GM12878 (cell line): ENCODE results near the gene NKRF. TPM values are rescaled to one million over a fixed set of nuclear protein-coding genes. Genes with fewer than 3 reads are reported as not detected.

Experiments
- CEBPB ChIP-seq, 2 experiments: fragments of 150-350 bp in 1 of 2; IDR thresholded peaks; 2 replicates each; pipeline ENCODE4 v1.6.1; 2012 to 2014; ENCODE audit warnings: low read depth in 2 of 2, low read length in 2 of 2, borderline replicate concordance in 1 of 2, inconsistent platforms in 1 of 2
- CHD4 ChIP-seq: fragments of 200-600 bp; sonication (generic); IDR thresholded peaks from 2 replicates; pipeline ENCODE4 v1.6.1; 2016; ENCODE audit warnings: mild to moderate bottlenecking
- FOXM1 ChIP-seq: IDR thresholded peaks from 2 replicates; pipeline ENCODE4 v1.6.1; 2012; ENCODE audit warnings: low read depth, mild to moderate bottlenecking, inconsistent platforms, low read length, moderate library complexity
- IKZF1 ChIP-seq: fragments of 450-650 bp; conservative IDR thresholded peaks from 2 replicates; pipeline ENCODE4 v1.6.1; 2017; ENCODE audit warnings: antibody characterized with exemption, mild to moderate bottlenecking
- JUND ChIP-seq: IDR thresholded peaks from 2 replicates; pipeline ENCODE4 v1.6.1; 2012; ENCODE audit warnings: low read depth, mild to moderate bottlenecking, low read length, improper control_type of control experiment, moderate library complexity
- LARP7 ChIP-seq: fragments of 450-650 bp; IDR thresholded peaks from 2 replicates; pipeline ENCODE4 v1.6.1; 2017; ENCODE audit warnings: mild to moderate bottlenecking
- MEF2A ChIP-seq: IDR thresholded peaks from 2 replicates; pipeline ENCODE4 v1.6.1; 2011; ENCODE audit warnings: low read depth, mild to moderate bottlenecking, low read length, moderate library complexity; ENCODE audit not compliant: insufficient read depth
- RUNX3 ChIP-seq: IDR thresholded peaks from 2 replicates; pipeline ENCODE4 v1.6.1; 2012; ENCODE audit warnings: low read length, inconsistent platforms
- TBL1XR1 ChIP-seq: IDR thresholded peaks from 2 replicates; pipeline ENCODE4 v1.6.1; 2012; ENCODE audit warnings: low read depth, low read length, improper control_type of control experiment
- TCF3 ChIP-seq: IDR thresholded peaks from 2 replicates; pipeline ENCODE4 v1.6.1; 2012; ENCODE audit warnings: low read depth, mild to moderate bottlenecking, low read length, borderline replicate concordance; ENCODE audit not compliant: insufficient read depth
- ZNF207 ChIP-seq: fragments of 450-650 bp; IDR thresholded peaks from 2 replicates; pipeline ENCODE4 v1.6.1; 2014; ENCODE audit warnings: antibody characterized with exemption, mild to moderate bottlenecking, borderline replicate concordance
- ZZZ3 ChIP-seq: IDR thresholded peaks from 2 replicates; pipeline ENCODE4 v1.6.1; 2011; ENCODE audit warnings: low read depth; ENCODE audit not compliant: control insufficient read depth, insufficient read length
- polyA plus RNA-seq, 11 experiments: library from polyadenylated mRNA; depleted of rRNA in 4 of 11; unstranded in 6 of 11; stranded (reverse) in 5 of 11; fragments of >200 nt; fragmentation: Nextera tagmentation in 4 of 11; fragmentation: Illumina TruSeq in 1 of 11; extraction: Ambion mirVana in 4 of 11; extraction: Trizol in 1 of 11; gene quantifications; 1 replicate in 1 of 11; 2 replicates in 10 of 11; pipeline versions ENCODE4 v1.2.1 to v1.2.3, GENCODE V29; 2011 to 2016; ENCODE audit warnings: inconsistent platforms in 2 of 11, missing spikeins in 2 of 11, low read depth in 1 of 11
- total RNA-seq, 4 experiments: library from RNA; depleted of rRNA in 3 of 4; stranded (reverse); fragments of >200 nt in 3 of 4; fragmentation: Illumina TruSeq in 1 of 4; extraction: Trizol in 1 of 4; gene quantifications; 2 replicates each; pipeline versions ENCODE4 v1.2.1 to v1.2.3, GENCODE V29; 2013 to 2021
- TF ChIP-seq, protein P1 (sequence below): IDR thresholded peaks from 2 replicates; pipeline ENCODE4 v1.6.1; 2012; ENCODE audit warnings: low read length, inconsistent platforms
- TF ChIP-seq, protein P2 (sequence below): fragments of 450-650 bp; IDR thresholded peaks from 2 replicates; pipeline ENCODE4 v1.6.1; 2016; ENCODE audit warnings: mild to moderate bottlenecking
- TF ChIP-seq, protein P3 (sequence below): fragments of 450-650 bp; IDR thresholded peaks from 2 replicates; pipeline ENCODE4 v1.6.1; 2018; ENCODE audit warnings: mild to moderate bottlenecking, low read depth, moderate library complexity; ENCODE audit not compliant: partially characterized antibody
- TF ChIP-seq, protein P4 (sequence below): IDR thresholded peaks from 2 replicates; pipeline ENCODE4 v1.6.1; 2012; ENCODE audit warnings: mild to moderate bottlenecking, low read depth, low read length
- TF ChIP-seq, protein P5 (sequence below): IDR thresholded peaks from 2 replicates; pipeline ENCODE4 v1.6.1; 2011; ENCODE audit warnings: borderline replicate concordance, low read depth, mild to moderate bottlenecking, moderate library complexity, low read length; ENCODE audit not compliant: insufficient read depth, poor library complexity, severe bottlenecking

The NKRF gene
- total and polyA plus RNA-seq, 10 of the 15 experiments (the other 5 are each of a cell fraction or from before 2014, with no cell fraction given): 6.2 to 21.5 (median 10.1) TPM

DNA sequence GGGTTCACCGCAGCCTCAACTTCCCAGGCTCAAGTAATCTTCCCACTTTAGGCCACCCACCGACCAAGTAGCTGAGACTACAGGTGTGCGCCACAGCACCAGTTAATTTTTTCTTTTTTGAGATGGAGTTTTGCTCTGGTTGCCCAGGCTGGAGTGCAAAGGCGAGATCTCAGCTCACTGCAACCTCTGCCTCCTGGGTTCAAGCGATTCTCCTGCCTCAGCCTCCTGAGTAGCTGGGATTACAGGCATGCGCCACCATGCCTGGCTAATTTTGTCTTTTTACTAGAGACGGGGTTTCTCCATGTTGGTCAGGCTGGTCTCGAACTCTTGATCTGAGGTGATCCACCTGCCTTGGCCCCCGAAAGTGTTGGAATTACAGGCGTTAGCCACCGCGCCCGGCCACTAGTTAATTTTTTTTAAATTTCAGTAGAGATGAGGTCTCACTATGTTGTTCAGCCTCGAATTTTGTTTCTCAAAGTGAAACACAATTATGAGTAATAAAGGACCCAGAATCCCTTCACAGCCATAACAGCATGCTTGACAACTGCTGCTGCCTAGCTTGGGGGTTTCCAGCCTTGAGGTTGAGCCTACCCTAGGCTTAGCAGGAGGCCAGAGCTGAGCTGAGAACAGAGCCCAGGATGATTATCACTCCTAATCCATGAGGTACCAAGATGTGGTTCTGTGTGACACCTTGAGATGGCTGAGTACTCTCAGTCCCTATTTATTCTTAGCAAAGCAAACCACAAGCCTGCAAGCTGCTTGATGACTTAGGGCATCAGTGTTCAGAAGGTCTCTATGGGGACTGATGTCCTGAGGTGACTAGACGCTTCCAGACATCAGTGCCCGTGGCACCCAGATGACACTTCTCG is 41.6 kb upstream of the NKRF start (continued):
- TF ChIP-seq FOXM1 (peak; percentile 93), CEBPB (IDR thresholded peaks at IDR 0.05; ENCODE audit: borderline replicate concordance in 1 of 2, low read depth in 2 of 2, low read length in 2 of 2) (no peak; a peak in 1 of 4 replicates), LARP7 (no peak), JUND (peak; percentile 94), TCF3 (no peak), IKZF1 (peak; percentile 97), TBL1XR1 (peak; percentile 83; the same call in 1 of the 2 replicates), ZNF207 (peak; percentile 76; the same call in 1 of the 2 replicates), ZZZ3 (no peak), RUNX3 (peak; percentile 91; the same call in 1 of the 2 replicates), CHD4 (no peak), MEF2A (peak; percentile 81; the same call in 1 of the 2 replicates)
- TF ChIP-seq, protein P1, sequence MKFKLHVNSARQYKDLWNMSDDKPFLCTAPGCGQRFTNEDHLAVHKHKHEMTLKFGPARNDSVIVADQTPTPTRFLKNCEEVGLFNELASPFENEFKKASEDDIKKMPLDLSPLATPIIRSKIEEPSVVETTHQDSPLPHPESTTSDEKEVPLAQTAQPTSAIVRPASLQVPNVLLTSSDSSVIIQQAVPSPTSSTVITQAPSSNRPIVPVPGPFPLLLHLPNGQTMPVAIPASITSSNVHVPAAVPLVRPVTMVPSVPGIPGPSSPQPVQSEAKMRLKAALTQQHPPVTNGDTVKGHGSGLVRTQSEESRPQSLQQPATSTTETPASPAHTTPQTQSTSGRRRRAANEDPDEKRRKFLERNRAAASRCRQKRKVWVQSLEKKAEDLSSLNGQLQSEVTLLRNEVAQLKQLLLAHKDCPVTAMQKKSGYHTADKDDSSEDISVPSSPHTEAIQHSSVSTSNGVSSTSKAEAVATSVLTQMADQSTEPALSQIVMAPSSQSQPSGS: peak; percentile 84
- TF ChIP-seq, protein P2, sequence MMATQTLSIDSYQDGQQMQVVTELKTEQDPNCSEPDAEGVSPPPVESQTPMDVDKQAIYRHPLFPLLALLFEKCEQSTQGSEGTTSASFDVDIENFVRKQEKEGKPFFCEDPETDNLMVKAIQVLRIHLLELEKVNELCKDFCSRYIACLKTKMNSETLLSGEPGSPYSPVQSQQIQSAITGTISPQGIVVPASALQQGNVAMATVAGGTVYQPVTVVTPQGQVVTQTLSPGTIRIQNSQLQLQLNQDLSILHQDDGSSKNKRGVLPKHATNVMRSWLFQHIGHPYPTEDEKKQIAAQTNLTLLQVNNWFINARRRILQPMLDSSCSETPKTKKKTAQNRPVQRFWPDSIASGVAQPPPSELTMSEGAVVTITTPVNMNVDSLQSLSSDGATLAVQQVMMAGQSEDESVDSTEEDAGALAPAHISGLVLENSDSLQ: peak; percentile 70
- TF ChIP-seq, protein P3, sequence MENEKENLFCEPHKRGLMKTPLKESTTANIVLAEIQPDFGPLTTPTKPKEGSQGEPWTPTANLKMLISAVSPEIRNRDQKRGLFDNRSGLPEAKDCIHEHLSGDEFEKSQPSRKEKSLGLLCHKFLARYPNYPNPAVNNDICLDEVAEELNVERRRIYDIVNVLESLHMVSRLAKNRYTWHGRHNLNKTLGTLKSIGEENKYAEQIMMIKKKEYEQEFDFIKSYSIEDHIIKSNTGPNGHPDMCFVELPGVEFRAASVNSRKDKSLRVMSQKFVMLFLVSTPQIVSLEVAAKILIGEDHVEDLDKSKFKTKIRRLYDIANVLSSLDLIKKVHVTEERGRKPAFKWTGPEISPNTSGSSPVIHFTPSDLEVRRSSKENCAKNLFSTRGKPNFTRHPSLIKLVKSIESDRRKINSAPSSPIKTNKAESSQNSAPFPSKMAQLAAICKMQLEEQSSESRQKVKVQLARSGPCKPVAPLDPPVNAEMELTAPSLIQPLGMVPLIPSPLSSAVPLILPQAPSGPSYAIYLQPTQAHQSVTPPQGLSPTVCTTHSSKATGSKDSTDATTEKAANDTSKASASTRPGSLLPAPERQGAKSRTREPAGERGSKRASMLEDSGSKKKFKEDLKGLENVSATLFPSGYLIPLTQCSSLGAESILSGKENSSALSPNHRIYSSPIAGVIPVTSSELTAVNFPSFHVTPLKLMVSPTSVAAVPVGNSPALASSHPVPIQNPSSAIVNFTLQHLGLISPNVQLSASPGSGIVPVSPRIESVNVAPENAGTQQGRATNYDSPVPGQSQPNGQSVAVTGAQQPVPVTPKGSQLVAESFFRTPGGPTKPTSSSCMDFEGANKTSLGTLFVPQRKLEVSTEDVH: peak; percentile 23
- TF ChIP-seq, protein P4, sequence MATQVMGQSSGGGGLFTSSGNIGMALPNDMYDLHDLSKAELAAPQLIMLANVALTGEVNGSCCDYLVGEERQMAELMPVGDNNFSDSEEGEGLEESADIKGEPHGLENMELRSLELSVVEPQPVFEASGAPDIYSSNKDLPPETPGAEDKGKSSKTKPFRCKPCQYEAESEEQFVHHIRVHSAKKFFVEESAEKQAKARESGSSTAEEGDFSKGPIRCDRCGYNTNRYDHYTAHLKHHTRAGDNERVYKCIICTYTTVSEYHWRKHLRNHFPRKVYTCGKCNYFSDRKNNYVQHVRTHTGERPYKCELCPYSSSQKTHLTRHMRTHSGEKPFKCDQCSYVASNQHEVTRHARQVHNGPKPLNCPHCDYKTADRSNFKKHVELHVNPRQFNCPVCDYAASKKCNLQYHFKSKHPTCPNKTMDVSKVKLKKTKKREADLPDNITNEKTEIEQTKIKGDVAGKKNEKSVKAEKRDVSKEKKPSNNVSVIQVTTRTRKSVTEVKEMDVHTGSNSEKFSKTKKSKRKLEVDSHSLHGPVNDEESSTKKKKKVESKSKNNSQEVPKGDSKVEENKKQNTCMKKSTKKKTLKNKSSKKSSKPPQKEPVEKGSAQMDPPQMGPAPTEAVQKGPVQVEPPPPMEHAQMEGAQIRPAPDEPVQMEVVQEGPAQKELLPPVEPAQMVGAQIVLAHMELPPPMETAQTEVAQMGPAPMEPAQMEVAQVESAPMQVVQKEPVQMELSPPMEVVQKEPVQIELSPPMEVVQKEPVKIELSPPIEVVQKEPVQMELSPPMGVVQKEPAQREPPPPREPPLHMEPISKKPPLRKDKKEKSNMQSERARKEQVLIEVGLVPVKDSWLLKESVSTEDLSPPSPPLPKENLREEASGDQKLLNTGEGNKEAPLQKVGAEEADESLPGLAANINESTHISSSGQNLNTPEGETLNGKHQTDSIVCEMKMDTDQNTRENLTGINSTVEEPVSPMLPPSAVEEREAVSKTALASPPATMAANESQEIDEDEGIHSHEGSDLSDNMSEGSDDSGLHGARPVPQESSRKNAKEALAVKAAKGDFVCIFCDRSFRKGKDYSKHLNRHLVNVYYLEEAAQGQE: no peak
- TF ChIP-seq, protein P5, sequence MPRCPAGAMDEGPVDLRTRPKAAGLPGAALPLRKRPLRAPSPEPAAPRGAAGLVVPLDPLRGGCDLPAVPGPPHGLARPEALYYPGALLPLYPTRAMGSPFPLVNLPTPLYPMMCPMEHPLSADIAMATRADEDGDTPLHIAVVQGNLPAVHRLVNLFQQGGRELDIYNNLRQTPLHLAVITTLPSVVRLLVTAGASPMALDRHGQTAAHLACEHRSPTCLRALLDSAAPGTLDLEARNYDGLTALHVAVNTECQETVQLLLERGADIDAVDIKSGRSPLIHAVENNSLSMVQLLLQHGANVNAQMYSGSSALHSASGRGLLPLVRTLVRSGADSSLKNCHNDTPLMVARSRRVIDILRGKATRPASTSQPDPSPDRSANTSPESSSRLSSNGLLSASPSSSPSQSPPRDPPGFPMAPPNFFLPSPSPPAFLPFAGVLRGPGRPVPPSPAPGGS: peak; percentile 82
